Common myeloid progenitor, CD34-positive (primary cell): Measurements from ENCODE around the gene LCA5.
"Not testable (repeated sequence)": the region's sequence is repeated elsewhere in the genome, so short reads cannot be mapped to it uniquely, and the experiment has no call there.

Experiments used
- CTCF ChIA-PET: fragments of 350-600 bp; sonication (Branson Sonifier 250); formaldehyde crosslinking; loops from one replicate; lab custom pipeline; 2021; ENCODE audit warnings: antibody characterized with exemption; lab: Charles Lee
- POLR2A ChIA-PET: fragments of 350-600 bp; sonication (Branson Sonifier 250); formaldehyde crosslinking; loops from one replicate; lab custom pipeline; 2021; ENCODE audit warnings: antibody characterized with exemption; lab: Charles Lee
- DNase-seq, 3 donors: peaks; one replicate each; pipeline versions ENCODE4 v3.0.0 to v3.0.0-alpha.2; 2013
- H3K27ac ChIP-seq, 2 experiments: 1 replicate in 1 of 2; 2 replicates in 1 of 2; pipeline ENCODE4 v1.7.0; 2013; ENCODE audit warnings: inconsistent platforms in 2 of 2, low read length in 2 of 2, mild to moderate bottlenecking in 2 of 2, low read depth in 1 of 2, moderate library complexity in 1 of 2; ENCODE audit not compliant: severe bottlenecking in 2 of 2, insufficient read depth in 1 of 2, poor library complexity in 1 of 2
- H3K27me3 ChIP-seq, 5 experiments: replicated peaks in 2 of 5; 1 replicate in 3 of 5; 2 replicates in 2 of 5; pipeline versions ENCODE4 v1.6.1 to v1.7.0; 2013; ENCODE audit warnings: low read length in 4 of 5, mild to moderate bottlenecking in 2 of 5, moderate library complexity in 2 of 5, inconsistent platforms in 1 of 5; ENCODE audit not compliant: insufficient read depth in 5 of 5, control insufficient read depth in 4 of 5
- H3K36me3 ChIP-seq, 4 experiments: 1 replicate in 2 of 4; 2 replicates in 2 of 4; pipeline versions ENCODE4 v1.6.1 to v1.7.0; 2013; ENCODE audit warnings: low read length in 3 of 4, control low read depth in 1 of 4, mild to moderate bottlenecking in 1 of 4; ENCODE audit not compliant: control insufficient read depth in 4 of 4, insufficient read depth in 4 of 4
- H3K4me1 ChIP-seq, 4 experiments: 1 replicate in 3 of 4; 2 replicates in 1 of 4; pipeline versions ENCODE4 v1.6.1 to v1.7.1; 2013; ENCODE audit warnings: low read length in 3 of 4, mild to moderate bottlenecking in 3 of 4, control low read depth in 1 of 4, inconsistent platforms in 1 of 4, moderate library complexity in 1 of 4; ENCODE audit not compliant: control insufficient read depth in 4 of 4, insufficient read depth in 4 of 4; ENCODE audit errors: control extremely low read depth in 1 of 4
- H3K4me3 ChIP-seq, 7 experiments: 1 replicate in 4 of 7; 2 replicates in 3 of 7; pipeline versions ENCODE4 v1.5.1 to v1.7.0; 2013; ENCODE audit warnings: mild to moderate bottlenecking in 7 of 7, low read length in 6 of 7, moderate library complexity in 6 of 7, inconsistent platforms in 2 of 7, low read depth in 2 of 7, control low read depth in 1 of 7; ENCODE audit not compliant: insufficient read depth in 4 of 7, control insufficient read depth in 1 of 7; ENCODE audit errors: extremely low read depth in 1 of 7
- H3K9me3 ChIP-seq, 5 experiments: 1 replicate in 4 of 5; 2 replicates in 1 of 5; pipeline versions ENCODE4 v1.6.1 to v1.7.1; 2013; ENCODE audit warnings: low read length in 4 of 5, mild to moderate bottlenecking in 2 of 5, inconsistent platforms in 1 of 5, low read depth in 1 of 5, moderate library complexity in 1 of 5; ENCODE audit not compliant: control insufficient read depth in 4 of 5, insufficient read depth in 2 of 5; ENCODE audit errors: control extremely low read depth in 1 of 5
- WGBS: methylation state at CpG from one replicate; pipeline ENCODE4 v1.1.5; 2013; ENCODE audit not compliant: insufficient coverage; 5-methylcytosine and 5-hydroxymethylcytosine counted together

The LCA5 gene

GRCh38 chr6:79543411-79543810 is 6.2 kb upstream of the LCA5 start:
- Histone ChIP-seq H3K27ac (no peak overlapping the region), H3K9me3 (no peaks in the 10 kb centered on the region), H3K36me3 (peaks cover 0 to 3% (median 1%) of the 10 kb centered on the region in 4 experiments), H3K27me3 (no peaks in the 10 kb centered on the region), H3K4me1 (peaks cover 5 to 31% (median 12%) of the 10 kb centered on the region in 4 experiments), H3K4me3 (no peak overlapping the region)
- no peak for DNase-seq
- ChIA-PET POLR2A (no interaction called here), CTCF (interaction anchor here (3.8 kb wide), 1 partner anchor 8 kb away, joined by 20 read pairs; the partner anchor contains the start of gene LCA5)
- whole genome bisulfite sequencing = no CpG with 5 or more reads among the region's 1 CpG

- Histone ChIP-seq H3K36me3 (peaks cover 0 to 3% (median 0%) of the 10 kb centered on the region in 4 experiments), H3K4me1 (peaks cover 3 to 15% (median 11%) of the 10 kb centered on the region in 4 experiments), H3K27me3 (no peaks in the 10 kb centered on the region), H3K27ac (peak overlapping the region; percentile 79 to 82), H3K9me3 (no peaks in the 10 kb centered on the region), H3K4me3 (peak overlapping the region in 6 of 7 experiments; percentile 76 to 97 (median 90))
- WGBS = 77% methylated on average over 11 of the region's 14 CpGs
- ChIA-PET CTCF (no interaction called here), POLR2A (no interaction called here)
- peak in 1 of 3 donors; percentile 7 for DNase-seq
Observed at GRCh38 chr6:79538106-79538971, 1.1 kb upstream of the LCA5 start.

- peak overlapping the region; percentile 79 to 82 for H3K27ac ChIP-seq
- CTCF ChIA-PET = interaction anchor here (0.8 to 4.2 kb wide), 6 partner anchors 8 to 135 kb away, joined by 3 to 20 read pairs (median 3); no protein-coding TSS in a partner anchor
- 0% methylated on average over 7 of the region's 9 CpGs for WGBS
Observed at GRCh38 chr6:79536585-79536953, 661 bp downstream of the LCA5 start.

GRCh38 chr6:79529567-79529966 is 7.7 kb downstream of the LCA5 start:
- H3K9me3 ChIP-seq, H3K27me3 ChIP-seq, CTCF ChIA-PET, POLR2A ChIA-PET, H3K36me3 ChIP-seq, H3K4me1 ChIP-seq, H3K4me3 ChIP-seq, DNase-seq, H3K27ac ChIP-seq: not testable (repeated sequence)
- WGBS = no CpG with 5 or more reads among the region's 4 CpGs

More at GRCh38 chr6:79536585-79536953, 661 bp downstream of the LCA5 start:
- Histone ChIP-seq H3K27me3 (no peaks in the 10 kb centered on the region), H3K4me1 (peaks cover 3 to 15% (median 11%) of the 10 kb centered on the region in 4 experiments), H3K9me3 (no peaks in the 10 kb centered on the region), H3K36me3 (no peaks in the 10 kb centered on the region), H3K4me3 (peak overlapping the region; percentile 73 to 97 (median 89))
- POLR2A ChIA-PET = interaction anchor here (1.2 kb wide), 1 partner anchor 9 kb away, joined by 3 read pairs; no protein-coding TSS in a partner anchor
- DNase-seq = peak in 2 of 3 donors; percentile 45 to 57

- DNase-seq = no peak
- Histone ChIP-seq H3K4me1 (no peaks in the 10 kb centered on the region), H3K4me3 (no peak overlapping the region), H3K27me3 (no peaks in the 10 kb centered on the region), H3K36me3 (no peaks in the 10 kb centered on the region), H3K9me3 (peaks cover 0 to 2% (median 0%) of the 10 kb centered on the region in 5 experiments), H3K27ac (no peak overlapping the region)
- ChIA-PET CTCF (no interaction called here), POLR2A (no interaction called here)
- WGBS = 100% methylated on average over 1 of the region's 1 CpG
Observed at GRCh38 chr6:79526897-79527296, 10.3 kb downstream of the LCA5 start.

GRCh38 chr6:79525272-79526100 is 11.7 kb downstream of the LCA5 start:
- no peak for DNase-seq
- peaks cover 0 to 2% (median 0%) of the 10 kb centered on the region in 5 experiments for H3K9me3 ChIP-seq
- no peaks in the 10 kb centered on the region for H3K27me3 ChIP-seq
- WGBS = 97% methylated on average over 8 of the region's 12 CpGs
- CTCF ChIA-PET = interaction anchor here (1.1 kb wide), 1 partner anchor 12 kb away, joined by 3 read pairs; the partner anchor contains the start of gene LCA5
- H3K36me3 ChIP-seq = no peaks in the 10 kb centered on the region
- no peak overlapping the region for H3K4me3 ChIP-seq
- POLR2A ChIA-PET = no interaction called here
- peak overlapping the region in 1 of 2 experiments; percentile 14 for H3K27ac ChIP-seq
- H3K4me1 ChIP-seq = no peaks in the 10 kb centered on the region
